Left ventricle myocardium inferior (tissue), 1 donor: ENCODE measurements around the gene PGAP1. TPM values are rescaled to one million over a fixed set of nuclear protein-coding genes. Genes with fewer than 3 reads are reported as not detected.

Source experiments
- DNase-seq: peaks from one replicate; pipeline ENCODE4 v3.0.0-alpha.2; 2020
- H3K27ac ChIP-seq: fragments of 200-600 bp; replicated peaks from 2 replicates; pipeline ENCODE4 v1.8.0; 2021
- H3K27me3 ChIP-seq: fragments of 200-600 bp; 2 replicates; pipeline ENCODE4 v1.8.0; 2021; ENCODE audit warnings: low read depth
- H3K36me3 ChIP-seq: fragments of 200-600 bp; 2 replicates; pipeline ENCODE4 v1.8.0; 2021
- H3K4me1 ChIP-seq: fragments of 200-600 bp; 2 replicates; pipeline ENCODE4 v1.8.0; 2021
- H3K4me3 ChIP-seq: fragments of 200-600 bp; 2 replicates; pipeline ENCODE4 v1.8.0; 2021; ENCODE audit warnings: mild to moderate bottlenecking, moderate library complexity
- H3K9me3 ChIP-seq: fragments of 200-600 bp; replicated peaks from 2 replicates; pipeline ENCODE4 v1.8.0; 2021
- CTCF ChIP-seq: fragments of 200-600 bp; IDR thresholded peaks from 2 replicates; pipeline ENCODE4 v1.8.0; 2021; ENCODE audit warnings: antibody characterized with exemption, mild to moderate bottlenecking, borderline replicate concordance
- intact Hi-C: fragments of 100-400 bp; cut with micrococcal nuclease; formaldehyde crosslinking; loops from one replicate; pipeline ENCODE4 v1.11.0; 2022
- total RNA-seq: library from RNA; stranded (reverse); fragmentation: NEBNext Ultra II Directional; extraction: Animal tissue kit (Norgen Biotek cat#: 25700); gene quantifications from one replicate; pipeline ENCODE4 v1.2.1, GENCODE V29; 2021
- donor health status: DM: no; HTN: yes; CAD: no; lungs with severe emphysema.

Gene PGAP1
- total RNA-seq, 1 donor from 2014 or later = 6.8 TPM

DNA sequence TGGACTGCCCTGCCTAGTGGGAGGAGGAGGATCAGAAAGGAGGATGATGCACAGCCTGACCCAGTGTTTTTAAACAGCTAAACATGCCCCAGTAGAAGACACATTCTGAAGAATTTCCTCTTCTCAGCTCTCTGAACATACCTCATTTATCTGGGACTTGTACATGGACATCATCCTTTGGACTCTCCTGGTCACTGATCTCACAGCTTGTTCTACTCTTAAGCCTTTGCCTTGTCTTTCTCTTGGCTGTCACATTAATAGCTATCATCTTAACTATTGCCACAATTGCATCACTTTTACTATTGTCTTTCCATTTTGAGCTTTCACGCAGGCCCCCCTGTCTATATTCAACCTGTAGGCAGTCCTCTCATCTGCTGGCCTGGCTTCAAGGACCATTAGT is 42.0 kb upstream of the PGAP1 start:
- no peak for DNase-seq
- H3K27ac ChIP-seq = no peak overlapping the region
- H3K36me3 ChIP-seq = no peaks in the 10 kb centered on the region
- H3K9me3 ChIP-seq = no peaks in the 10 kb centered on the region
- no peaks in the 10 kb centered on the region for H3K27me3 ChIP-seq
- H3K4me1 ChIP-seq = peaks cover 11% of the 10 kb centered on the region
- intact Hi-C loops = no loop called here
- TF ChIP-seq CTCF = no peak
- H3K4me3 ChIP-seq = no peak overlapping the region

DNA sequence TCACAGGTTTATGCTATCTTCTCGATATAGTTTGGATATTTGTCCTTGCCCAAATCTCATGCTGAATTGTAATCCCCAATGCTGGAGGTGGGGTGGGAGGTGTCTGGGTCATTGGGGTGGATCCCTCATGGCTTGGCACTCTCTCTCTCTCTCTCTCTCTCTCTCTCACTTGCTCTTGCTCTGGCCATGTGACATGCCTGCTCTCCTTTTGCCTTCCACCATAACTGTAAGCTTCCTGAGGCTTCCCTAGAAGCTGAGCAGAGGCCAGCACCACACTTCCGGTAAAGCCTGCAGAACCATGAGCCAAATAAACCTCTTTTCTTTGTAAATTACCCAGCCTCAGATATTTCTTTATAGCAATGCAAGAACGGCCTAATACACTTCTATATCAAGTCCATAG is 41.3 kb upstream of the PGAP1 start:
- Histone ChIP-seq H3K9me3 (no peaks in the 10 kb centered on the region), H3K4me1 (peaks cover 11% of the 10 kb centered on the region), H3K27me3 (no peaks in the 10 kb centered on the region), H3K27ac (no peak overlapping the region), H3K4me3 (no peak overlapping the region), H3K36me3 (no peaks in the 10 kb centered on the region)
- intact Hi-C loops = no loop called here
- DNase-seq = no peak
- no peak for TF ChIP-seq CTCF

GRCh38 chr2:196967116-196967515 is 40.6 kb upstream of the PGAP1 start:
- intact Hi-C loops = no loop called here
- no peak for DNase-seq
- Histone ChIP-seq H3K9me3 (no peaks in the 10 kb centered on the region), H3K36me3 (no peaks in the 10 kb centered on the region), H3K27me3 (no peaks in the 10 kb centered on the region), H3K27ac (peak overlapping the region; percentile 21), H3K4me3 (peak overlapping the region; percentile 44), H3K4me1 (peaks cover 11% of the 10 kb centered on the region)
- no peak for TF ChIP-seq CTCF

DNA sequence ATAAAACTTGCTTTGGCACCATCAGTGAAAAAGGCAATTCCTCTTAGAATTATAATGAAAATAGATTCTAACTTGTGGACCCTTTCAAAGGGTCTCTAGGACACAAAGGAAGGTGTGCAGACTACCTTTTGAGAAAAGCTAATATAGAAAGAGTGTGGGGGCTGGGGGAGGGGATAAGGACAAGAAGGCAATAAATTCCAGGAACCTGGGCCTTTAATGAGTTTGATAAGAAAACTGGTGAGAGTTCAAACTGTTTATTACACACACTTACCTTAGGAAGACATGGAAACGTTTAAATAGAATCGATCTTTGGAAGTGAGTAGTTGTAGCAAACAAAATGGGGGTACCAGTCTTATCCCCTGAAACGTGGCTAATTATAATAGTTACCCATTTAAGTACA is 39.6 kb upstream of the PGAP1 start:
- Histone ChIP-seq H3K36me3 (no peaks in the 10 kb centered on the region), H3K4me1 (peaks cover 11% of the 10 kb centered on the region), H3K4me3 (no peak overlapping the region), H3K27me3 (no peaks in the 10 kb centered on the region), H3K9me3 (no peaks in the 10 kb centered on the region), H3K27ac (peak overlapping the region; percentile 21)
- TF ChIP-seq CTCF = no peak
- no peak for DNase-seq
- intact Hi-C loops = no loop called here

- TF ChIP-seq CTCF = no peak
- Histone ChIP-seq H3K4me1 (peaks cover 11% of the 10 kb centered on the region), H3K27ac (no peak overlapping the region), H3K4me3 (no peak overlapping the region), H3K27me3 (no peaks in the 10 kb centered on the region), H3K36me3 (no peaks in the 10 kb centered on the region), H3K9me3 (no peaks in the 10 kb centered on the region)
- intact Hi-C loops = no loop called here
- DNase-seq = no peak
Observed at GRCh38 chr2:196965651-196966050, 39.1 kb upstream of the PGAP1 start.

- no peak for DNase-seq
- Histone ChIP-seq H3K9me3 (no peaks in the 10 kb centered on the region), H3K4me3 (no peak overlapping the region), H3K4me1 (peaks cover 11% of the 10 kb centered on the region), H3K36me3 (no peaks in the 10 kb centered on the region), H3K27ac (no peak overlapping the region), H3K27me3 (no peaks in the 10 kb centered on the region)
- intact Hi-C loops = no loop called here
- TF ChIP-seq CTCF = no peak
Observed at GRCh38 chr2:196963961-196964360, 37.5 kb upstream of the PGAP1 start.
